GM19328 (cell line): ENCODE data around the gene ALDOA.

Source experiments
- ATAC-seq: cut with Tn5 transposase; IDR thresholded peaks from one replicate; pipeline ENCODE4 v1.9.1; 2021; ENCODE audit warnings: mild to moderate bottlenecking, moderate library complexity; ENCODE audit not compliant: unreplicated experiment

The ALDOA gene

DNA sequence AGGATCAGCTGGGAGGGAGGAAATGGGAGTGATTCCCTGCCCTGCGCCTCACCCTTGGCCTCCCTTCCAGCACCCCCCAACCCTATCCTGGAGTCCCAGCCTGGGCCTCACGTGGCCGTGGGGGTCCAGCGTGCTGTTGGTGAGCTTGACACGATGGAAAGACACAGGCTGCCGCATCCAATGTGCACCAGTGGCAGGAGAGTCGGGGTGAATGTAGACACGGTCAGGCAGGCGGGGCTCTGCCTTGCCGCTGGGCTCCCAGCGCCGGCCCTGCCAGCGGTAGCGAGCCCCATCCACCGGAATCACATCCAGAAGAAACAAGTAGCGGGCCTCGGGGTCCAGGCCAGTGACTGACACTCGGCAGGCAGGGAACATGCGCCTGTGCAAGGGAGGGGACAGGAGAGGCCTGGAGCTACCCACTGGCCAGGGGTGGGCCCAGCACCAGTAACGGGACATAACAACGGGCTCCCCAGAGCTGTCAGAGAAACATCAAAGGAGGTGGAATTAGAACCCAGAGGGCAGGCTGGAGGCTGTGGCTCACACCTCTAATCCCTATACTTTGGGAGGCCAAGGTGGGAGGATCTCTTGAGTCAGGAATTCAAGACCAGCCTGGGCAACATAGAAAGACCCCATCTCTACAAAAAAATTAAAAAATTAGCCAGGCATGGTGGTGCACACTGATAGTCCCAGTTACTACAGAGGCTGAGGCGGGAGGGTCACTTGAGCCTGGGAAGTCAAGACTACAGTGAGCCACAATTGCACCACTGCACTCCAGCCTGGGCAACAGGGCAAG is 23.5 kb downstream of the ALDOA start:
- no peak for ATAC-seq

DNA sequence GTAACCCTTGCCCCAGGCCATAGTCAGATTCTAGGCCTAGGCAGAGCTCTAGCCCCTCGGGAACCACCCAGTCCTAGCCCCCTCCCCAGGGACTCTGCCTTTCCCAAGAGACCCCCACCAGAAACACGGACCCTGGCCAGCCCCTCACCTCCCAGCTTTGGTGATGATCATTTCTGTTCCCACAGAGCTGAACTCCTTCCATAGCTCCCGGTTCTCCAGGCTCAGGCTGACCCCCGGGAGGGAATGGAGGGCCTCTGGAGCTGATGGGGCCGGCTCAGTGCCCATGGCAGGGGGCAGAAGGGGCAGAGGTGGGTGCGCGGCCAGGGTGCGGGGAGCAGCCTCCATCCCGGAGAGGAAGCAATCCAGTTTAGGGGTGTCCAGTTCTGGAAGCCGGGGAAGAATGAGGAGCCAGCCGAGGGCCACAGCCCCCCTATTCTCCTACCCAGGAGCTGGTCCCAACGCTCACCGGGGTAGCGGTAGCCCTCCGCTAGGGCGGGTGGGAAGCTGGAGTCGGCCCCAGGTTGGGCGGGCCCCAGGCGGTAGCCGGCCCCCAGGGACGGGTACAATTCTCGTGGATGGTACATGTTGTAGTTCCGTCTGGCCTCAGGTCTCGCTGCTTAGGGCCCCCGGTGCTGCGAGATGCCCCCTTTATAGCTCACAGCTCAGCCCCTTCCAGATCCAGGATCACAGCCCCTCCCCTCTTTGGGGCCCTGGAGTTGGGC is 25.2 kb downstream of the ALDOA start:
- ATAC-seq = no peak

DNA sequence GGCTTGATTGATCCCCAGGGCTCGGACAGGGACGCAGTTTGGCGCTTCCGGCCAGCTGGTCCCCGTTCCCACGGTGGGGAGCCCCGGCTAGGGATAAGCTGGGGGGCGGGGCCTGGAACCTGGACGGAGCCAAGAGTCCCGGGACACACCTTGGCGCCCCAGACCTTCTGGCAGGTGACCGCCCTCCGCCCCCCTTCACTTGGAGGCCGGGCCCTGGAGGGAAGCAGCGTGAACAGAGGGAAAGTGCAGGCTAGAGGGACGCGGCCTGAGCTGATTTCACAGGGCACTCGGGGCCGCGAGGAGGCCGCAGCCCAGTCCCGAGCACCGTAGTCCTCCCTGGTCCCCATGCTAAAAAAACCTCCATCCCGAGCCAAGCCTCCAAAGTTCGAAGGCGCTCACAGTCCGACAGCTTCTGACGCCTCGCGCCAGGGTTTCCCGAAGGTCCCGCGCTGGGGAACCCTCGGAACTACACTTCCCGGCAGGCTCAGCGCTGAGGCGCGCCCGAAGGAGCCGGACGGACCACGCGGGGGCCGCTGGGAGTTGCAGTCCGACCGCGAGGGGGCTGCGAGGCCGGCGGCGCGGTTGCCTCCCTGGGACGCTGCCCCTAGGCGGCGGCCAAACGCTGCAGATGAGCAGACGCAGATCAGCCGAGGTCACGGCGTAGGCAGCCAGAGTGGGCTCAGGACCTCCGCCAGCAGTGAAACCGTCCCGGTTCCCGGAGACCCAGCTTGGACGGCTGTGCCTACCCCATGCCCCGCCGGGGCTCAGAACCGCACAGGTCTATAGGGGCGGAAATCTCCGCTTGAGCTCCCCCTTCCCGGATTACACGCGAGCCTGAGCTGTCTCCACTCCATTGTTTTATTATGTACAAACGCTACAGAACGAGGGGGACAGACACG is 26.2 kb downstream of the ALDOA start, which contains the start of gene TBX6:
TBX6 (minus strand) TSS at position 451 of the 899 bp plus-strand sequence. CDS start 731 bp downstream, outside the sequence.
- ATAC-seq = peak; percentile 71

DNA sequence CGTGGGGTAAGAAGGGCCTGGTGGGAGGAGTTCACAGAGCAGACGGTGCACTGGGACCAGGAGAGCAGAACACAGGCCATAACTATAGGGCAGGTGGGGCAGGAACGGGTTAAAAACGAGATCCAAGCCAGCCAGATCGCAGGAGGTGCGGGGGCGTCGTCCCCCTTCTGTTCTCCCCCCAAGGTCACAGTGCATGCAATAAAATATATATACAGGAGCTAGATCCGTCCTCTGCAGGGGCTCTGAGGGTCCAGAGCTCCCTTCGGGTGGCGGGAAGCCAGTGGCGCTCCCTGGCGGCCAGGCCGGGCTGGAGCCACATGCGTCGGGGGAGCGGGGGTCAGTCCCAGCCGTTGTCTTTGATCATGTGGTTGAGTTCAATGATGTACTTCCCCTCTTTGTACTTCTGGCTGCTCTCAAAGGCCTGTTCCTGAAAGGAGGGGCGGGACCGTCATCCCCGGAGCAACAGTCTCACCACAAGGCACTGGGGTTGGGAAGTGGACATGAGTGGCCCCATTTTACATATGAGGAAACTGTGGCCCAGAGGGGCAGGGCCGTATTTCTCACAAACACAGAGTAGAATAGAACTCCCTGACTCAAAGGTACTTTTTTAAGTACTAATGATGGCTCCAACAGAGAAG is 26.9 kb downstream of the ALDOA start:
- no peak for ATAC-seq

DNA sequence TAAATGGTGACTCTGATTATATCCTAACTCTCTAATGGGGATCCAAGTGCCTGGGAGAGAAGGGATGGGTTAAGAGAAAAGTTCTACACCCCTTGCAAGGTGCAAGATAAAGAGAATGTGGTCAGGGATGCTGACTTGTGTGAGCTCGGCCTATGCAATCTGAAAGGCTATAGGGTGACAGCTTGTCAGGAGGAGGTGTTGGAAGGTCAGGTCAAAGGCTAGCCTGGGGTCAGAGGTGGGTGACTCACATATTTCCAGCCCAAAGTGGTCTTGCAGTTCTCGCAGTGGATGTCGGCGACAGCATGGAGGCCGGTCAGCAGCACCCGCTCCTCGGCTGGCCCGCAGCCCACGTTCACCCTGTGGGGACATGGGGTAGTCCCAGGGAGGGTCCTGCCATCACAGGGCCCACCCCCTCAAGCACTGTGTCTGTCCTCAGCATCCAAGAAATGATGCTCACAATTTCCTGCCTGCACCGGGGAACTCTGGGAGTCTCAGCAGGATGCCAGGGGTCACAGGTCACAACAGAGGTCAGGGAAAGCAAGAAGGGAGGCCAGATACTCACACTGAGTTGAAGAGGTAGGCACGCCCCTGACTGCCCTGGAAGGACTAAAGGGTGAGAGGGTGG is 29.1 kb downstream of the ALDOA start:
- ATAC-seq = no peak

DNA sequence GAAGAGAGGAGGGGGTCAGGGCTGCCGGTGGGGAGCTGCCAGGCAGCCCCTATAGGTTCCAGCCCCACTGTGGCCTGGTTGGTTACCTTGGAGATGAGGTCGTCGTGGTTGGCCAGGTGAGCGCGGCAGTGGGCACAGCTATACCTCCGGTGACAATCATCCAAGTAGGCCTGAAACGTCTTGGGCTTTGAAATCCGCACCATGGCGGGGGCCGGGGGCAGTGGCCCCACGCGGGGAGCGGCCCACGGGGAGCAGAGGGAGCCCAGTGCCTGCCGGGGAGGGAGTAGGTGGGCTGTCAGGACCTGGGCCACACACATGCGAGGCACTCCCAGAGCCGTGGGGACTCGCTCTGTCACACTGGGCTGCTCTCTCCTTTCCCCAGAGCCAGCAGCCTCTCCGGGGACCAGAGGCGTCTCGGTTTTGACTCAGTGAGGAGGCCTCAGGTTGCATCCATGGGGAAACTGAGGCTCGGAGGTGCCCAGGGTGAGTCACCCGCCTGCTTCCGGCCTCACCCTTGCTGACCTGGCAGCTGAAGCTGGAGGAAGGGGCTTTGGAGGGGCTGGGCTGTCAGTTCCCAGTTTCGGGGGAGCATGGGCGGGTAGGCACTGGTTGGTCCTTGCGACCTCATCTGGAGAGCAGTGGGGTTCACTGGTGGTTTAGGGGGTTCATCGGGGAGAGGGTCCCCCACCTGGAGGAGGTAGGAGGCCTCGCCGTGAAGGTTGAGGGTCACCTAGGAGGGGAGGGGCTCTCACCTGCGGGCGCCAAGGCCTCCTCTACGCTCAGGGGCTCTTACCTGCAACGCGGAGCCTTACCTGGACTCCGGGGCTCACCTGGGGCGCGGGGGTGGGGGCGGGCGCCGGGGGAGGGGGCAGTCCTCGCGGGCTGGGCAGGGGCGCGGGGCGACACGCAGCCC is 29.9 kb downstream of the ALDOA start:
- no peak for ATAC-seq

DNA sequence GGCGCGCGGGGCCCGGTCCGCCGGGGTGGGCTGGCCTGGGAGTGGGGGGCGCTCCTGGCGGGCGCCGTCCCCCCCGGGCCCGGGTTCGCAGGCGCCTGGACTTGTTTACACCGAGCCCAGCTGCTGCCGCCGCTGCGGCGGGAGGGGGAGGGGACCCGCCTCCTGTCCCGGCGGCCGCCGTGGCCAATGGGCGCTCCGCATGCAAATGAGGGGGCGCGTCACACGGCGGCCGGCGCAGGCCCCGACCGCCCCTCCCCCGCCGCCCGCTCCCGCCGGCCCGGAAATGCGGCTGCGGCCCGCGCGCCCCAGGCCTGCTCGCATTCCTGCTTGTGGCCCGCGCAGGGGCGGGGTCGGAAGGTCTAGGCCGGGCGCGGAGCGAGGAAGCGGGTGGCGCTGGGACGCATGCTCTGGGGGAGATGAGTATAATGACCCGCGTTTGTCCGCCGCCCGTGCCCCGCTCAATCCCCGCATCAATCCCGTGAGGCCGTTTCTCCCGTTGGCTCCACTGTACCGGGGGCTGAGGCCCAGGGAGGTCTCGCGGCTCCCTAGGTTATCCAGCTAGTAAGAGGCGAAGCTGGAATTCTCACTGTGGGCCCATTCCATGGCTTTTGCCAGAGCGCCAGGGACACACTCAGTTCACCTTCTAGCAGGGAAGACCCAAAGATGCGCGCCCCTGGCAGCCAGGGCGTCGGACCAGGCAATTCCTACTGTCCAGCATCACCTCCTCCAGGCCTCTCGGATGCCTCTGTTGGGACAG is 30.7 kb downstream of the ALDOA start, which contains the start of gene YPEL3:
YPEL3 (minus strand) TSS at position 109 of the 757 bp plus-strand sequence. CDS start 731 bp downstream, outside the sequence.
- no peak for ATAC-seq

DNA sequence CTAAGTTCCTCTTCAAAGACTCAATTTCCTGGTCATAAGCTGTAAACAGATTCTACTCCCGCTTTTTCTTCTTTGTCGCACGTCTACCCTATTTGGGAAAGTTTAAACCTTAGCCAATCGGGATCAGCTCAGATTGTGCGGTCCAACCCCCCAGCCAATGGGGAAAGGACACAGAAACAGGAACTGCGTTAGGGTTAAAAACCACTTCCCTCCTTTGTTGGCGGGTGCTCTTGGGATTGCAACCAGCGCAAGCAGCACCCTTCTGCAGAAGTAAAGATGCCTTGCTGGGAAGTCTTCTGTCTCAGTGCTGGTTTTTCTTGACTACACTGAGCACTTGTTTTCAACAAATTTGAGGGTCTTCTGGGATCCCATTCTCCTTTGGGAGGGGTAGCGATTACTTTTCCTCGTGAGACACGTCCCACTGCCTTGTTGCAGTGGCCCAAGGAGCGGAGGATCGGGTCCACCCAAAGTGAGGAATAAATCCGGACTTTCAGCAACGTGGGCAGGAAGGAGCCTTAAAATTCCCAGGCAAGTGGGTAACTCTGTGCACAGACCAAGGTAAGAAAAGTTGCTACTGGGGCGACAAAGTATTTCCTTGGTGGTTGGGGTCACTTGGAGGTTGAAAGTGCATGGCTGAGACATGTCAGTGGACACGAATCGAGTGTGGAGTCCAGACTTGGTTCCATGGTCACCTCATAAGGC is 31.5 kb downstream of the ALDOA start:
- no peak for ATAC-seq

DNA sequence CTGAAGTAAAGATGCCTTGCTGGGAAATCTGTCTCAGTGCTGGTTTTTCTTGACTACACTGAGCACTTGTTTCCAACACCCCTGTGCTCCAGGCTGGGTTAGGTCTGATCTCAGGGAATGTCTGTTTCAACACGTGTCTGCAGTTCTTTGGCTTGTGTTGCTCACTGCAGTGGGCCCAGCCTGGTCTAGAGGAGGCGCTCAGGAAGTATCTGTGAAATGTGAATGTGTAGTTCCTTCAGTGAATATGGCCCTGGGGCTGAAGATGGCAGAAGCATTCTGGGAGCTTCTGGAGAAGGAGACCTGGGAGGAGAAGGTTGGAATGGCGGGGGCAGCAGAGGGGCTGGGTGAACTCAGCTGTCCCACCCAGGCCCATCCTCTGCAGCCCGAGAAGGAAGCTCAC is 38.5 kb downstream of the ALDOA start:
- no peak for ATAC-seq

DNA sequence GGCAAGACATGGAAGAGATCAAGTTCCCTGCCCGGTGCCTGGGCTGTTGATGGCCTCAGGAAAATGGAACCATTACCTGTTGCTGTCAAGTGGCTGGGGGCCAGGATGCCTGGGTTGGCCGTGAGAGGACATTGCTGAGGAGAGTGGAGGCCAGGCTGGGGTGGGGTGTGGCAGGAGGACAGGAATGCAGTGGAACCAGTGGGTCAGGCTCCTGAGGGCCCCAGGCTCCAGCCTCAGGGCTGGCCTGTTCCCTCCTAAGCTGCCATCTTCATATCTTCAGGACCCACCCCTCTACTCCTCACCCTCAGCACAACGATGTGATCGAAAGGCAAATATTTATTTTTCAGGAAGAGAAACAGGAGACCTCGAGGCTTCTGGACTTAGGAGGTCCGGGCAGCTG is 38.9 kb downstream of the ALDOA start:
- ATAC-seq = no peak

DNA sequence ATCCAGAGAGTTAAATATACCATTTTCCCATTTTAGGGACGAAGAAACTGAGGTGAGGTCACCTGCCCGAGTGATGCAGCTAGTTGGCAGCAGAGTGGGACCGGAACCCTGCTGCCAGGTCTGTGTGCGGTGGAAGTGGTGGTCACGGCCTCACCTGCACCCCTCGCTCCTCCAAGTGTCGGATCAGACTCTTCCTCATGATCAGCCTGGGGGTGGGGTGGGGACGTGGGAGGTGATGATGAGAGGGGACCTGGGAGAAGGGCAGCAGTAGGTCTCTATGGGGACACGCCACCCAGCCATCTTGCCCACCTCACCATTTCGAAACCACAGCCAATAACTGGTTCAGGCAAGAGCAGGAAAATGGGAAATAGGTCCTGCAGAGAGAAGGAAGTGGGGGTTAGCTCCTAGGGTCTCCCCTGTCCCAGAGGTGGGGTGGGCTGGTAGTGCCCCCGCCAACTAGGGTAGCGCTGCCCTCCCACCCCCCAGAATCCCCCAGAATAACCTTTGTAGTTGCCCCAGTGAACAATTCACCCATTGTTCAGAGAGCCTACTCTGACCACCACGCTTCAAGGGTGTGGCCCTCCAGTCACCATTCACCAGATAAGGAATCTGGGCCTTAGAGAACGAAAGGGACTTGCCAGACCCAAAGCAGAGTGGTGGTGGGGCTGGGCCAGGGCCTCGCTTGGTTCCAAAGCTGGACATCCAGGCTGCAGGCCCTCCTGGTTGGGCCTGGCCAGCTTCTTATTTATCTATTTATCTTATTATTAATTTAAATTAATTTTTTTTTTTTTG is 42.7 kb downstream of the ALDOA start:
- no peak for ATAC-seq

DNA sequence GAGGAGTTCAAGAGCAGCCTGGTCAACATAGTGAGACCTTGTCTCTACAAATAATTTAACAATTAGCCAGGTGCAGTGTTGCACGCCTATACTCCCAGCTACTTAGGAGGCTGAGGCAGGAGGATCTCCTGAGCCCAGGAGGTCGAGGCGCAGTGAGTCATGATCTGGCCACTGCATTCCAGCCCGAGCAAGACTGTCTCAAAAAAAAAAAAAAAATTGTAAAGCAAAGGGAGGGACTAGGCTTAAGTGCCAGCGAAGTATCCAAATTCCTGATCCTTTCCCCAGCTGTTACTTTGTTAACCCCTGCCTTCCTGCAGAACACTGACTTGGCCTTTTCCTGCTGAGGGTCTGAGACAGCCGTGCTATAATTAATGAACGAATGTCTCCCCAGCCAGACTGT is 45.1 kb downstream of the ALDOA start:
- ATAC-seq = no peak

DNA sequence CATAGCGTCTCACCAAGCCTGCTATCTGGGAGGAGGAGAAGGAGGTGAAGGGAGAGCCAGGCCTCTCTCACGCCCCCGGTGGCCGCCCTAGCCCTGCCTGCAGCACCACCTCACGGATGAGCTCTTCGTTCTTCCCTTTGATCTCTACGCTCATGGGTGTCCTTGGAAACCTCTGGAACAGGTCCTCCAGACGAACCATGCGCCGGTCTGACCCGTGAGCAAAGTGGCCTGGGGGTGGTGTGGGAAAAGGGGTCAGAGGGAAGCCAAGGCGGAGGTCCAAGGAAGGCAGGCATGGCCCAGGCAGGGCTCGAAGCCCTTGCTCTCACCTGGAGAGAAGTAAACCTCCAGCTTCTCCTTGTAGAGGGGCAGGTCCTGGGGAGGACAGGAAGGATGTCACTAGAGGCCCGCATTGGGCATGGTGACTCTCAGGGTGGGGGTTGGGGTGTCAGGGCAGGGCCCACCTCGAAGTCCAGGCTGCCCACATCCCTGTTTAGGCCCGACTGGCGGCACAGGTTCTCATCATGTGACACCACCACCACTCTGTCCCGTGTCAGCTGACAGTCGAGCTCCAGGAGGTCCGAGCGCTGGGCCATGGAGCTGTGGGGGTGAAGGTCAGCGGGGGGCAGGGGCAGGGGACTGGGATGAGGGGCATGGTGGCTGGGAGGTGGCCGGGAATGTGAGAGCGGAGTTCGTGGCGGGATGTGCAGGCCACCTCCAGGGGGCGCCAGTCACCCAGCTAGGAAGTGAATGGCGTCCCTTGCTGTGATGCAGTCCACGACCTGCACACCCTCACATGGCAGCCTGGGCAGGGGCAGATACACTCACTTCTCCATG is 46.9 kb downstream of the ALDOA start:
- ATAC-seq = no peak

DNA sequence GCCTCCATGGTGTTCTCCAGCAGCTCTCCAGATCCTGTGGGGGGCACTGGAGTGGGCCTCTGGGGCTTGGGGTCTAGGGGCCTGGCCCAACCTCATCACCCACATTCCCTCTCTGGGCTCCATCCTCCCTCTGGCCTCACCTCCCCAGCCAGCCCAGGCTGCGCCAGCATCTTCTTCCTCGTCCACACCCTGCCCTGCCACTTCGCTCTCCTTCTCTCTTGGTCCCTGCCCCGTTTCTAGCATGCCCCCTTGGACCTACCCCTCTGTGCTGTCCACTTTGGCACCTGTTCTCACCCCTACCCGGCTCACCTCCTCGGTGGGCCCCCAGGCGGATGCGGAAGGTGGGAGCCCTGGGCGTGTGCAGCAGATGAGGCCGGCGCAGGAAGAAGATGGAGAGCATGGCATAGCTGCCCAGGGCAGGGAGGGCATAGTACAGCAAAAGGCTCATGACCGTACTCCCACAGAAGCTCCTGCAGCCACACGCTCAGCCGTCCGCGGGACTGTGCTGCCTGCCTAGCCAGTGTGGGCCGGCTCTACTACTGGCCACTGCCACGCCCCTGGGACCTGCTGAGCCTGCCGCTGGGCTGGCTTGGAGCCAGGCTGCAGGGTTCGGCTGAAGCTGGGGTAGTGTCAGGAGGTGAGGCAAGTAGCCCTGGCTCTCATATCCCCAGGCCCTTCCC is 47.6 kb downstream of the ALDOA start, which contains the start of gene GDPD3:
GDPD3 (minus strand) TSS at position 507 of the 680 bp plus-strand sequence; CDS start at position 448, 59 bp downstream.
- no peak for ATAC-seq

DNA sequence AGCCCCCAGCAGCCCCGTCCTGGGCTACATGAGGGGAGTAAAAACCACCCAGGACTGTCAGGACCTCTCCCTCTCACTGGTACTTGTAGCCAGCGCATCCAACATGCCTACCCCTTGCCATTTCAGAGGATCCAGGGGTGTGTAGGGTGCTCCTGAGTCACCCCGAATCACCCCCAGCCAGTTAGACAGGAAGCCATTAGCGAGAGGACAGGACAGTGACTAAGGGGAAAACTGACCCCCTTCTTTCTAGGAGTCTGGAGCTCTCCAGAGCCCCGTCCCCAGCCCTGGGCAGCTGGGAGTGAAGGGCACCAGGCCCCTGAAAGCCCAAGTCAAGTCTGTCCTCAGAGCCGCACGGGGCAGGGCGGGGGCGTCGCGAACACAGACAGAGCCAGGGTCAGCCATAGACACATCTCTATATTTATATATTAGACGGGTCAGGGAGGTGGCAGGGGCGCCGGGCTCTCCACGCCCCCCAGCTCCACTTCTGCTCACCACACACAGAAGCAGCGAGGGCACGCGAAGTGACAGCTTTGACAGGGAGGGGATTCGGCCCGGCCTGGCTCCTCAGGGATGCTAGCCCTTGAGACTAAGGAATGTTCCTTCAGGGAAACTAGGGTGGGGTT is 48.3 kb downstream of the ALDOA start:
- no peak for ATAC-seq
